ENCODE data around the gene MMP1.
"Not testable (repeated sequence)": the region's sequence is repeated elsewhere in the genome, so short reads cannot be mapped to it uniquely, and the experiment has no call there.

The MMP1 gene

DNA sequence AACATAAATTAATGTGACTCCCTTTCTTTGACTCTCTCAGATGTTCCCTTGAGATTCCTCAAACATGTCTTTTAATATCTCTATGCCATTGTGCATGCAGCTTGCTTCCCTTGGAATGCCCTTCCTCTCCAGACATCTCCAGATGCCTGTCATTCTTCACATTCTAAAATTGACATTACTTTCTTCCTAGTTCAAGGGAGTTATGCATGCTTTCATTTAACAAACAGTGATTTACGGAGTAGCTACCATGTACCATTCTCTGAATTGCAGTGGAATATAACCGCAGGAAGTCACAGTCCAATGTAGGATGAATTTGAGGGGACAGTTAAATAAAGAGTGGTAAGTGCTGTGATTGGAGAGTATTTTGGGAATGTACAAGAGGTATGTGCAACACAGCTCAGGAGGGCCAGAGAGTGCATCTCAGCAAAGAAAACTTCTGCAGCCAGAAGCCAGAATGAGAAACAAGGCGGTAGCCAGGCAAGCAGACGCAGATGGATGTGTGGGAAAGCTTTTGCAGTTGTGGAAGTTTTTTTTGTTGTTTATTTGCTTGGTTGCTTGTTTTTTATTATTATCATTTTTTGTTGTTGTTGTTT is 36.2 kb downstream of the MMP1 start:
- DNase-seq (ENCODE audit: low spot score): no peak

DNA sequence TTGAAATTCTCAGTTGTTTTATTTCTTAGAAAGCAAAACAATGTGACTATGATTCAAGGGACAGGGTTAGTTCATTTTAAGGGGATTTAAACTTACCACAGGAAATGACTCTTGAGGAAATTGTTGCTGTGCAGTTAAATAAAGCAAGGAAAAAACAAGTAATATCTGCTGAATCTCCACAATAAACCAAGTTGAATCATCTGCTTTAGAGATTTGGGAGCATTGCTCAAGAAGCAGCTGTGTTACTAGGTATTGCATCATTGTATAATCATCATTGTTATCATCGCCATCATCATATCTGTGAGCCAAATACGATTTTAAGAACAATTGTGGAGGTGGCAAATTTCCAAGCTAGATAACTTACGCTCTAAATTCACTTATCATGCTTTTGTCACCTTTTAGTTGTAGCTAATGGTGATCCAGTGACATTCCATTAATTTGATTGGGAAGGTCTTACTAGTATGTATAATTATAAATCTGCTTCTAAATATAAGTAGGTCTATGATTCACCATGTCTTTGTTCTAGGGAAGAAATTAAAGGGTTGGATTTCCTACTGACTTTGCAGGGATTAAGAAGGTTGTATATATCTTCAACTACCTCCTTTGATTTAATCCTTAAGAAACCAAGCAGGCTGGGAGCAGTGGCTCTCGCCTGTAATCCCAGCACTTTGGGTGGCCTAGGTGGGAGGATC is 37.5 kb downstream of the MMP1 start:
- DNase-seq (ENCODE audit: low spot score): no peak

GRCh38 chr11:102757823-102758549 is 40.0 kb downstream of the MMP1 start:
- DNase-seq (ENCODE audit: low spot score): no peak

DNA sequence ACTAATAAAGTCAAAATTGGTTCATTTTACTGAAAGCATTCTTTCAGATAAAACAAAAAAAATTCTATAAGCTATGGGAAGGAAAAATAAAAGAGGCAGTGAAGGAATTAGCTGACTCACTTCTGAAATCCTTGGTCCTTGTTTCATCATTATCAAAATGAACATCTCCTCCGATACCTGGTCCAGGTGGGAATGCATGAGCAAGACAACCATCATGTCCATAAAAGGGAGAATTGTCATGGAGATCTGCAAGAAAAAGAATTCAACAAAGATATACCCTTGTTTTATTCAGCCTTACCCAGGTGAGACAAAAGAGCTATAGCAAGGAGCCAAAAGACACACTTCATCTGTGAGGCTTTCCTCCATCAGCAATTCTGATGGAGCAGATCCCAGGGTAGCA is 44.7 kb downstream of the MMP1 start:
- DNase-seq (ENCODE audit: low spot score): no peak

DNA sequence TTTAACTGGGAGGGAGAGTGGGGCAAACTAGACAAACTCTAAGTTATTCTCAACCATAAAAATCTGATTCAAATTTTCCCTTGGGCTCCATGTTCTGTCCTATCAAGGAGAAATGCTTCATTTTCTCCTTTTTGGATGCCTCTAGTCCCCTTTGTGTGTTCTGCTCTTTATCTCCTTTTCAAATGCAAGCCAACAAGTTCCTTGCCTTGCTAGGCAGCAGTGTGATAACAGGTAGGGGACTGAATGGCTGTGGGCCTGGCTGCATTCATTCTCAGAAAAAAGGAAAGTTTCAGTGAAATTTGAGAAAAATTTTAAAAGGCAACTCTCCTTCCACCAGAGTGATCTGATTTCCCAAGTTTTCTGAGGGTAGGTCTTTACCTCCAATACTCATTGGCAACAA is 46.3 kb downstream of the MMP1 start:
- no peak for DNase-seq (ENCODE audit: low spot score)

DNA sequence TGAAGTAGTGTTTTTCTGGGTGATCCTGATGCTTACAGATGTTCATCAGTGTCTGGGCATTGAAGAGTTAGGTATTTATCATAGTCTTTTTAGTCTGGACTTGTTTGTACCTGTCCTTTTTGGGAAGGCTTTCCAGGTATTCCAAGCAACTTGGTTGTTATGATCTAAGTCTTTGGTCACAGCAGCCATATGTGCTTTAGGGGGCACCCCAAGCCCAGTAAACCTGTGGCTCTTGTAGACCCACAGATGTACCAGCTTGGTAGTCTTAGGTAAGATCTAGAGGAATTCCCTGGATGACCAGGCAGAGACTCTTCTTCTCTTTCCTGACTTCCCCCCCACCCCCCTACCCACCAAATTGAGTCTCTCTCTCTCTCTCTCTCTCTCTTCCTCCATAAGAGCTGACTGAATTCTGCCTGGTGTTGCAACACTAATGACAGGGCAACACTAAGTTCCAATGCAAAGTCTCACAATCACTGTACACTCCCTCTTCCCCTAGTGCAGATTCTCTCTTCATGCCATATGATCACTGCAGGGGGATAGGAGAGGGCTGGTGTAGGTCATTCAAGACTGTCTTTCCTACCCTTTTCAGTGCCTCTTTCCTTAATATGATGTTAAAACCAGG is 48.7 kb downstream of the MMP1 start:
- DNase-seq (ENCODE audit: low spot score): no peak

DNA sequence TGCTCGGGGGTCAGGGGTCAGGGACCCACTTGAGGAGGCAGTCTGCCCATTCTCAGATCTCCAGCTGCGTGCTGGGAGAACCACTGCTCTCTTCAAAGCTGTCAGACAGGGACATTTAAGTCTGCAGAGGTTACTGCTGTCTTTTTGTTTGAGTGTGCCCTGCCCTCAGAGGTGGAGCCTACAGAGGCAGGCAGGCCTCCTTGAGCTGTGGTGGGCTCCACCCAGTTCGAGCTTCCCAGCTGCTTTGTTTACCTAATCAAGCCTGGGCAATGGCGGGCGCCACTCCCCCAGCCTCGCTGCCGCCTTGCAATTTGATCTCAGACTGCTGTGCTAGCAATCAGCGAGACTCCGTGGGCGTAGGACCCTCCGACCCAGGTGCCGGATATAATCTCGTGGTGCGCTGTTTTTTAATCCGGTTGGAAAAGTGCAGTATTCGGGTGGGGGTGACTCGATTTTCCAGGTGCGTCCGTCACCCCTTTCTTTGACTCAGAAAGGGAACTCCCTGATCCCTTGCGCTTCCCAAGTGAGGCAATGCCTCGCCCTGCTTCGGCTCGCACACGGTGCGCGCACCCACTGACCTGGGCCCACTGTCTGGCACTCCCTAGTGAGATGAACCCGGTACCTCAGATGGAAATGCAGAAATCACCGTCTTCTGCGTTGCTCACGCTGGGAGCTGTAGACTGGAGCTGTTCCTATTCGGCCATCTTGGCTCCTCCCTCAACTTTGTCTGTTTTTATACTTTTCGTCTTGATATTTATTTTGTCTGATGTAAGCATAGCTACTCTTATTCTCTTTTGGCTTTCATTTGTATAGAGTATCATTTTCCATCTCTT is 51.0 kb downstream of the MMP1 start:
- not testable (repeated sequence) for DNase-seq (ENCODE audit: low spot score)
